ENCODE measurements around the gene NIPAL3.
A peak's percentile ranks its signal among the peaks of the same experiment; 100 is the strongest.

Gene NIPAL3

DNA sequence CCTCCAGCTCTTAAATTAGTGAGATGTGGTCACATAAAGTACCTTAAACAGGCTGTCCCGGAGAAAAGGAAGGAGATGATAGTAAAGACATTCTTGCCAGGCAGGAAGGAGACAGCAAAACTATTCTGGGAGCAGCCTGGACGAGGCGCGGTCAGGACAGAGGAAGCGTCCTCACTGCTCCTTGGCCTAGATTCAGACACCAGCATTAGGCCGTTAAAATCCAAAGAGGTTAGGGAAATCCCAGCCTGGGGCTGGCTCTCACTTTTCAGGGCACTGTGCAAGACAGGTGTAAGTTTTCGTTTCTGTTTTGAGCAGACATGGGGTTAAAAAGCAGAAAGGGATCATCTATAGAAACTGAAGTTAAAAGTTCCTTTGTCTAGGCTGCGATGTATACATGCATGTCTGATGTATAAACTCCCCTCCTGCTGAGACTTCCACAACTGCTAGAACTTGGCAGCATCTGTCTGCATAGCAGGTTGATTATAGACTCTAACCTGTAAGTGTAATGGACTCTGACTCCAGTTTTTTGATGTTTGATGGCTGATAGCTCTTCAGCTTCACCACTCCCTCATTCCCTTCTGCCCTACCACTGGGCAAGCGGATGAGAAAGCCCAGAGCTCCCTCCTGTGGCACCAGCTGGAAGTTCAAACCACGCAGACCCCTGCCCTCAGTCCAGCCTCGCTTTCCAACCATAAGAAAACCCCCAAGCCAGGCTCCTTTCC, 23.6 kb upstream of the NIPAL3 start:
- no CpG with 5 or more reads among the region's 11 CpGs for WGBS, 2 donors (ENCODE audit: extremely low coverage in 2 of 2, insufficient read length in 2 of 2, insufficient replicate concordance in 1 of 2)
- no peaks in the 10 kb centered on the region for H3K9me3 ChIP-seq (replicated peaks in 1 of 2; ENCODE audit: control insufficient read depth in 2 of 2, insufficient read depth in 1 of 2, low read depth in 1 of 2, low read length in 2 of 2)
- no peak overlapping the region for H2BK15ac ChIP-seq (ENCODE audit: low read length)
- H3K27me3 ChIP-seq (ENCODE audit: control insufficient read depth in 3 of 3, insufficient read depth in 3 of 3, low read depth in 1 of 3, low read length in 3 of 3) = no peaks in the 10 kb centered on the region
- no peak overlapping the region for H4K8ac ChIP-seq (ENCODE audit: low read depth, low read length)
- no peak overlapping the region for H3K27ac ChIP-seq (replicated peaks; ENCODE audit: low read length)
- no peak overlapping the region for H2BK5ac ChIP-seq (ENCODE audit: low read length)
- H3K4me3 ChIP-seq (ENCODE audit: low read length in 2 of 2) = no peak overlapping the region
- no peak overlapping the region for H3K4me2 ChIP-seq (ENCODE audit: insufficient read depth, low read length, poor library complexity, severe bottlenecking)
- peak overlapping the region; percentile 53 for H2AFZ ChIP-seq (ENCODE audit: low read length)
- H3K4me1 ChIP-seq (ENCODE audit: control insufficient read depth in 2 of 2, insufficient read depth in 1 of 2, low read depth in 1 of 2, low read length in 2 of 2) = no peaks in the 10 kb centered on the region
- no peak overlapping the region for H4K91ac ChIP-seq (ENCODE audit: low read depth, low read length, poor library complexity)
- H2BK120ac ChIP-seq (ENCODE audit: low read depth, low read length) = no peak overlapping the region
- no peak overlapping the region for H2BK12ac ChIP-seq (ENCODE audit: low read length)
- H3K9ac ChIP-seq (ENCODE audit: low read depth, low read length, poor library complexity) = no peak overlapping the region
- H2AK5ac ChIP-seq (ENCODE audit: low read depth, low read length) = no peak overlapping the region
- peak; percentile 58 for DNase-seq (ENCODE audit: low spot score)
- H3K18ac ChIP-seq (ENCODE audit: low read length) = no peak overlapping the region
- H3K36me3 ChIP-seq (replicated peaks in 1 of 2; ENCODE audit: control insufficient read depth in 2 of 2, insufficient read depth in 2 of 2, low read length in 2 of 2) = no peaks in the 10 kb centered on the region
- no peak overlapping the region for H3K4ac ChIP-seq (ENCODE audit: low read length)
- H3K23ac ChIP-seq (ENCODE audit: low read depth, low read length, poor library complexity) = no peak overlapping the region
- peaks cover 2% of the 10 kb centered on the region for H3K79me1 ChIP-seq (ENCODE audit: low read depth, low read length)
- H3K14ac ChIP-seq (ENCODE audit: low read length) = no peak overlapping the region

DNA sequence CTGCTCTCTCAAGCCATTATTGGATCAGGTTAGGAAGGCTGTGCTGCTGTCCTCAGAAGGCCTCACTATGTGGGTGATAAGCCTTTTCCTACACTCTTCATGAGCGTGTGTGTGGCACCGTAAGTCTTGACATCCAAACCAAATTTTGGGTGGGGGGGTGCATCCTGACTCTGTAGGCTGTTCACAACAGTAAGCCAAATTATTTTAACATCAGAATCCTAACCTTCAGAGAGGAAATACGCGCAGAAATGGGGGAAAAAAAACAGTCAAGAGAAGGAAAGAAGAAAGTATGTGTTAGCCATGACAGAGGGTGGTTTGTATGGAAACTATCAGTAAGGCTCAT, 23.0 kb upstream of the NIPAL3 start:
- Histone ChIP-seq H2BK12ac (ENCODE audit: low read length) (no peak overlapping the region), H4K8ac (ENCODE audit: low read depth, low read length) (no peak overlapping the region), H3K23ac (ENCODE audit: low read depth, low read length, poor library complexity) (no peak overlapping the region), H2AK5ac (ENCODE audit: low read depth, low read length) (no peak overlapping the region), H3K9me3 (replicated peaks in 1 of 2; ENCODE audit: control insufficient read depth in 2 of 2, insufficient read depth in 1 of 2, low read depth in 1 of 2, low read length in 2 of 2) (no peaks in the 10 kb centered on the region), H3K4me2 (ENCODE audit: insufficient read depth, low read length, poor library complexity, severe bottlenecking) (no peak overlapping the region), H3K4me1 (ENCODE audit: control insufficient read depth in 2 of 2, insufficient read depth in 1 of 2, low read depth in 1 of 2, low read length in 2 of 2) (no peaks in the 10 kb centered on the region), H2BK120ac (ENCODE audit: low read depth, low read length) (no peak overlapping the region), H3K36me3 (replicated peaks in 1 of 2; ENCODE audit: control insufficient read depth in 2 of 2, insufficient read depth in 2 of 2, low read length in 2 of 2) (no peaks in the 10 kb centered on the region), H2AFZ (ENCODE audit: low read length) (peak overlapping the region; percentile 53), H3K9ac (ENCODE audit: low read depth, low read length, poor library complexity) (no peak overlapping the region), H2BK15ac (ENCODE audit: low read length) (no peak overlapping the region), H3K4ac (ENCODE audit: low read length) (no peak overlapping the region), H3K4me3 (ENCODE audit: low read length in 2 of 2) (no peak overlapping the region), H3K27me3 (ENCODE audit: control insufficient read depth in 3 of 3, insufficient read depth in 3 of 3, low read depth in 1 of 3, low read length in 3 of 3) (no peaks in the 10 kb centered on the region), H3K18ac (ENCODE audit: low read length) (no peak overlapping the region), H3K14ac (ENCODE audit: low read length) (no peak overlapping the region), H4K91ac (ENCODE audit: low read depth, low read length, poor library complexity) (no peak overlapping the region), H3K27ac (replicated peaks; ENCODE audit: low read length) (no peak overlapping the region), H3K79me1 (ENCODE audit: low read depth, low read length) (peaks cover 2% of the 10 kb centered on the region), H2BK5ac (ENCODE audit: low read length) (no peak overlapping the region)
- no CpG with 5 or more reads among the region's 4 CpGs for WGBS, 2 donors (ENCODE audit: extremely low coverage in 2 of 2, insufficient read length in 2 of 2, insufficient replicate concordance in 1 of 2)
- DNase-seq (ENCODE audit: low spot score) = no peak

- no peak overlapping the region for H3K23ac ChIP-seq (ENCODE audit: low read depth, low read length, poor library complexity)
- H3K18ac ChIP-seq (ENCODE audit: low read length) = no peak overlapping the region
- H3K9ac ChIP-seq (ENCODE audit: low read depth, low read length, poor library complexity) = no peak overlapping the region
- H3K4me2 ChIP-seq (ENCODE audit: insufficient read depth, low read length, poor library complexity, severe bottlenecking) = no peak overlapping the region
- no peak for DNase-seq (ENCODE audit: low spot score)
- H3K27me3 ChIP-seq (ENCODE audit: control insufficient read depth in 3 of 3, insufficient read depth in 3 of 3, low read depth in 1 of 3, low read length in 3 of 3) = no peaks in the 10 kb centered on the region
- no peak overlapping the region for H3K4ac ChIP-seq (ENCODE audit: low read length)
- H3K27ac ChIP-seq (replicated peaks; ENCODE audit: low read length) = no peak overlapping the region
- no peak overlapping the region for H2AFZ ChIP-seq (ENCODE audit: low read length)
- no peak overlapping the region for H2BK12ac ChIP-seq (ENCODE audit: low read length)
- H2BK120ac ChIP-seq (ENCODE audit: low read depth, low read length) = no peak overlapping the region
- H3K4me1 ChIP-seq (ENCODE audit: control insufficient read depth in 2 of 2, insufficient read depth in 1 of 2, low read depth in 1 of 2, low read length in 2 of 2) = no peaks in the 10 kb centered on the region
- no peak overlapping the region for H2BK15ac ChIP-seq (ENCODE audit: low read length)
- no peak overlapping the region for H3K4me3 ChIP-seq (ENCODE audit: low read length in 2 of 2)
- H4K91ac ChIP-seq (ENCODE audit: low read depth, low read length, poor library complexity) = no peak overlapping the region
- H2BK5ac ChIP-seq (ENCODE audit: low read length) = no peak overlapping the region
- H3K79me1 ChIP-seq (ENCODE audit: low read depth, low read length) = peaks cover 2% of the 10 kb centered on the region
- no peaks in the 10 kb centered on the region for H3K36me3 ChIP-seq (replicated peaks in 1 of 2; ENCODE audit: control insufficient read depth in 2 of 2, insufficient read depth in 2 of 2, low read length in 2 of 2)
- H3K9me3 ChIP-seq (replicated peaks in 1 of 2; ENCODE audit: control insufficient read depth in 2 of 2, insufficient read depth in 1 of 2, low read depth in 1 of 2, low read length in 2 of 2) = no peaks in the 10 kb centered on the region
- no peak overlapping the region for H2AK5ac ChIP-seq (ENCODE audit: low read depth, low read length)
- H3K14ac ChIP-seq (ENCODE audit: low read length) = no peak overlapping the region
- no peak overlapping the region for H4K8ac ChIP-seq (ENCODE audit: low read depth, low read length)
- no CpG with 5 or more reads among the region's 4 CpGs for WGBS, 2 donors (ENCODE audit: extremely low coverage in 2 of 2, insufficient read length in 2 of 2, insufficient replicate concordance in 1 of 2)
Measured at GRCh38 chr1:24392982-24393650, 22.5 kb upstream of the NIPAL3 start.

GRCh38 chr1:24393892-24394291, 21.7 kb upstream of the NIPAL3 start:
- H3K4ac ChIP-seq (ENCODE audit: low read length) = no peak overlapping the region
- no peak overlapping the region for H2BK120ac ChIP-seq (ENCODE audit: low read depth, low read length)
- H3K36me3 ChIP-seq (replicated peaks in 1 of 2; ENCODE audit: control insufficient read depth in 2 of 2, insufficient read depth in 2 of 2, low read length in 2 of 2) = no peaks in the 10 kb centered on the region
- H3K23ac ChIP-seq (ENCODE audit: low read depth, low read length, poor library complexity) = no peak overlapping the region
- no peak overlapping the region for H3K4me2 ChIP-seq (ENCODE audit: insufficient read depth, low read length, poor library complexity, severe bottlenecking)
- no peak overlapping the region for H3K18ac ChIP-seq (ENCODE audit: low read length)
- no peak overlapping the region for H2AK5ac ChIP-seq (ENCODE audit: low read depth, low read length)
- no peaks in the 10 kb centered on the region for H3K4me1 ChIP-seq (ENCODE audit: control insufficient read depth in 2 of 2, insufficient read depth in 1 of 2, low read depth in 1 of 2, low read length in 2 of 2)
- H3K14ac ChIP-seq (ENCODE audit: low read length) = no peak overlapping the region
- H3K27me3 ChIP-seq (ENCODE audit: control insufficient read depth in 3 of 3, insufficient read depth in 3 of 3, low read depth in 1 of 3, low read length in 3 of 3) = no peaks in the 10 kb centered on the region
- H3K27ac ChIP-seq (replicated peaks; ENCODE audit: low read length) = no peak overlapping the region
- H3K79me1 ChIP-seq (ENCODE audit: low read depth, low read length) = peaks cover 2% of the 10 kb centered on the region
- no peak overlapping the region for H2AFZ ChIP-seq (ENCODE audit: low read length)
- no peak overlapping the region for H3K4me3 ChIP-seq (ENCODE audit: low read length in 2 of 2)
- H4K8ac ChIP-seq (ENCODE audit: low read depth, low read length) = no peak overlapping the region
- no peak overlapping the region for H4K91ac ChIP-seq (ENCODE audit: low read depth, low read length, poor library complexity)
- H3K9ac ChIP-seq (ENCODE audit: low read depth, low read length, poor library complexity) = no peak overlapping the region
- no CpG with 5 or more reads among the region's 6 CpGs for WGBS, 2 donors (ENCODE audit: extremely low coverage in 2 of 2, insufficient read length in 2 of 2, insufficient replicate concordance in 1 of 2)
- no peak overlapping the region for H2BK12ac ChIP-seq (ENCODE audit: low read length)
- H2BK5ac ChIP-seq (ENCODE audit: low read length) = no peak overlapping the region
- no peak overlapping the region for H2BK15ac ChIP-seq (ENCODE audit: low read length)
- no peaks in the 10 kb centered on the region for H3K9me3 ChIP-seq (replicated peaks in 1 of 2; ENCODE audit: control insufficient read depth in 2 of 2, insufficient read depth in 1 of 2, low read depth in 1 of 2, low read length in 2 of 2)
- DNase-seq (ENCODE audit: low spot score) = no peak
